Liver (tissue), 9 donors: ENCODE data around the gene SEMA5A. TPM values are rescaled to one million over a fixed set of nuclear protein-coding genes. Genes with fewer than 3 reads are reported as not detected.

ENCODE experiments used
- DNase-seq: peaks from one replicate; pipeline ENCODE4 v3.0.0-alpha.2; 2017; ENCODE audit warnings: low spot score
- H3K27ac ChIP-seq, 2 donors: one replicate each; pipeline ENCODE4 v1.7.0; 2013; ENCODE audit warnings: inconsistent platforms in 2 of 2, low read length in 2 of 2, control low read depth in 1 of 2, low read depth in 1 of 2, mild to moderate bottlenecking in 1 of 2
- H3K27me3 ChIP-seq, 4 donors: one replicate each; pipeline versions ENCODE4 v1.6.1 to v1.7.0; 2013; ENCODE audit warnings: low read length in 3 of 4, inconsistent platforms in 1 of 4, mild to moderate bottlenecking in 1 of 4, moderate library complexity in 1 of 4; ENCODE audit not compliant: control insufficient read depth in 4 of 4, insufficient read depth in 4 of 4
- H3K36me3 ChIP-seq, 4 donors: one replicate each; pipeline versions ENCODE4 v1.6.1 to v1.7.0; 2013; ENCODE audit warnings: low read length in 3 of 4, mild to moderate bottlenecking in 3 of 4, low read depth in 1 of 4, moderate library complexity in 1 of 4; ENCODE audit not compliant: control insufficient read depth in 4 of 4, insufficient read depth in 3 of 4
- H3K4me1 ChIP-seq, 4 donors: one replicate each; pipeline versions ENCODE4 v1.6.1 to v1.7.0; 2013; ENCODE audit warnings: low read length in 3 of 4, mild to moderate bottlenecking in 3 of 4, moderate library complexity in 1 of 4; ENCODE audit not compliant: control insufficient read depth in 4 of 4, insufficient read depth in 4 of 4
- H3K4me3 ChIP-seq, 3 donors: one replicate each; pipeline versions ENCODE4 v1.6.1 to v1.7.0; 2013; ENCODE audit warnings: low read length in 3 of 3, control low read depth in 1 of 3, low read depth in 1 of 3, mild to moderate bottlenecking in 1 of 3
- H3K9ac ChIP-seq, 2 donors: one replicate each; pipeline ENCODE4 v1.7.0; 2013; ENCODE audit warnings: low read length in 2 of 2, mild to moderate bottlenecking in 2 of 2, moderate library complexity in 2 of 2, control low read depth in 1 of 2, low read depth in 1 of 2
- H3K9me3 ChIP-seq, 4 donors: one replicate each; pipeline versions ENCODE4 v1.6.1 to v1.7.0; 2013; ENCODE audit warnings: low read length in 3 of 4; ENCODE audit not compliant: control insufficient read depth in 4 of 4
- CTCF ChIP-seq: fragments of 150-350 bp; IDR thresholded peaks from 2 replicates; pipeline ENCODE4 v1.5.1; 2017; ENCODE audit warnings: improper control_type of control experiment, low read depth, low read length; ENCODE audit not compliant: missing input control
- EGR1 ChIP-seq, 2 donors: IDR thresholded peaks; 2 replicates each; pipeline ENCODE4 v1.6.1; 2016 to 2018; ENCODE audit warnings: antibody characterized with exemption in 2 of 2, low read depth in 2 of 2
- FOXA1 ChIP-seq: IDR thresholded peaks from 2 replicates; pipeline ENCODE4 v1.6.1; 2016; ENCODE audit warnings: antibody characterized with exemption
- FOXA2 ChIP-seq: IDR thresholded peaks from 2 replicates; pipeline ENCODE4 v1.6.1; 2016; ENCODE audit warnings: antibody characterized with exemption
- GABPA ChIP-seq, 2 donors: IDR thresholded peaks in 1 of 2; conservative IDR thresholded peaks in 1 of 2; 2 replicates each; pipeline ENCODE4 v1.6.1; 2016; ENCODE audit warnings: antibody characterized with exemption in 2 of 2, mild to moderate bottlenecking in 1 of 2, moderate library complexity in 1 of 2
- HNF4A ChIP-seq, 2 donors: conservative IDR thresholded peaks; 2 replicates each; pipeline ENCODE4 v1.6.1; 2016; ENCODE audit warnings: antibody characterized with exemption in 2 of 2, mild to moderate bottlenecking in 2 of 2
- HNF4G ChIP-seq: IDR thresholded peaks from 2 replicates; pipeline ENCODE4 v1.6.1; 2016; ENCODE audit warnings: antibody characterized with exemption
- JUND ChIP-seq, 2 donors: IDR thresholded peaks; 2 replicates each; pipeline ENCODE4 v1.6.1; 2016; ENCODE audit warnings: antibody characterized with exemption in 2 of 2
- RAD21 ChIP-seq, 2 donors: IDR thresholded peaks; 2 replicates each; pipeline ENCODE4 v1.6.1; 2016; ENCODE audit warnings: antibody characterized with exemption in 2 of 2, mild to moderate bottlenecking in 2 of 2
- REST ChIP-seq: IDR thresholded peaks from 2 replicates; pipeline ENCODE4 v1.6.1; 2016; ENCODE audit warnings: antibody characterized with exemption, mild to moderate bottlenecking
- RXRA ChIP-seq, 2 donors: IDR thresholded peaks; 2 replicates each; pipeline ENCODE4 v1.6.1; 2017 to 2018; ENCODE audit warnings: antibody characterized with exemption in 2 of 2, mild to moderate bottlenecking in 1 of 2
- SP1 ChIP-seq: IDR thresholded peaks from 2 replicates; pipeline ENCODE4 v1.6.1; 2018; ENCODE audit warnings: antibody characterized with exemption, mild to moderate bottlenecking
- TAF1 ChIP-seq: conservative IDR thresholded peaks from 2 replicates; pipeline ENCODE4 v1.6.1; 2016; ENCODE audit warnings: antibody characterized with exemption, mild to moderate bottlenecking
- YY1 ChIP-seq: IDR thresholded peaks from 2 replicates; pipeline ENCODE4 v1.6.1; 2016; ENCODE audit warnings: antibody characterized with exemption, mild to moderate bottlenecking
- WGBS: extraction: QIAGEN DNeasy Blood & Tissue Kit; methylation state at CpG from one replicate; pipeline ENCODE4 v1.1.7; 2013; 5-methylcytosine and 5-hydroxymethylcytosine counted together
- polyA plus RNA-seq, 2 donors: library from polyadenylated mRNA; stranded (reverse) in 1 of 2; unstranded in 1 of 2; fragments of 200-250 nt in 1 of 2; fragments of >200 nt in 1 of 2; fragmentation: Nextera tagmentation in 1 of 2; extraction: Ambion mirVana in 1 of 2; gene quantifications; one replicate each; pipeline versions ENCODE4 v1.2.1 to v1.2.3, GENCODE V29; 2013 to 2015
- total RNA-seq, 2 donors: library from RNA; depleted of rRNA; stranded (reverse); fragments of >200 nt; gene quantifications; one replicate each; pipeline ENCODE4 v1.2.3, GENCODE V29; 2014
- TF ChIP-seq, protein P1 (sequence below): IDR thresholded peaks from 2 replicates; pipeline ENCODE4 v1.6.1; 2016; ENCODE audit warnings: antibody characterized with exemption
- TF ChIP-seq, protein P2 (sequence below): IDR thresholded peaks from 2 replicates; pipeline ENCODE4 v1.6.1; 2016; ENCODE audit warnings: antibody characterized with exemption
- donor health status: healthy.
- donor health status: healthy.
- donor health status: healthy.
- donor health status: healthy.
- donor health status: healthy.

The SEMA5A gene
- total and polyA plus RNA-seq, 4 donors, result 1.1 to 5.8 (median 3.2) TPM

GRCh38 chr5:9514968-9515367 is 30.9 kb downstream of the SEMA5A start:
- H3K9ac ChIP-seq, result no peak overlapping the region
- H3K4me1 ChIP-seq, result no peaks in the 10 kb centered on the region
- peaks cover 0 to 4% (median 0%) of the 10 kb centered on the region in 4 donors for H3K27me3 ChIP-seq
- no peaks in the 10 kb centered on the region for H3K9me3 ChIP-seq
- H3K27ac ChIP-seq, result no peak overlapping the region
- TF ChIP-seq JUND (IDR thresholded peaks at IDR 0.05) (no peak), HNF4A (conservative IDR thresholded peaks at IDR 0.05) (no peak), FOXA2 (no peak), RXRA (IDR thresholded peaks at IDR 0.05) (no peak), TAF1 (no peak), REST (no peak), YY1 (no peak), GABPA (IDR thresholded peaks at IDR 0.05 in 1 of 2, conservative IDR thresholded peaks at IDR 0.05 in 1 of 2) (no peak), HNF4G (no peak)
- H3K36me3 ChIP-seq, result no peaks in the 10 kb centered on the region
- 80% methylated on average over 2 of the region's 2 CpGs for WGBS
- no peak for DNase-seq
- H3K4me3 ChIP-seq, result no peak overlapping the region

GRCh38 chr5:9513827-9514226 is 32.0 kb downstream of the SEMA5A start:
- Histone ChIP-seq H3K27ac (no peak overlapping the region), H3K36me3 (no peaks in the 10 kb centered on the region), H3K9ac (no peak overlapping the region), H3K4me1 (no peaks in the 10 kb centered on the region), H3K9me3 (no peaks in the 10 kb centered on the region), H3K27me3 (peaks cover 0 to 4% (median 0%) of the 10 kb centered on the region in 4 donors), H3K4me3 (no peak overlapping the region)
- TF ChIP-seq RAD21 (IDR thresholded peaks at IDR 0.05) (peak in 1 of 2 donors; percentile 55), RXRA (IDR thresholded peaks at IDR 0.05) (no peak), TAF1 (no peak), YY1 (no peak), FOXA2 (no peak), EGR1 (IDR thresholded peaks at IDR 0.05; ENCODE audit: low read depth in 2 of 2) (no peak), SP1 (no peak), GABPA (IDR thresholded peaks at IDR 0.05 in 1 of 2, conservative IDR thresholded peaks at IDR 0.05 in 1 of 2) (no peak), REST (no peak), FOXA1 (no peak), CTCF (peak; percentile 8)
- TF ChIP-seq, protein P1, sequence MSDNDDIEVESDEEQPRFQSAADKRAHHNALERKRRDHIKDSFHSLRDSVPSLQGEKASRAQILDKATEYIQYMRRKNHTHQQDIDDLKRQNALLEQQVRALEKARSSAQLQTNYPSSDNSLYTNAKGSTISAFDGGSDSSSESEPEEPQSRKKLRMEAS, result no peak
- TF ChIP-seq, protein P2, sequence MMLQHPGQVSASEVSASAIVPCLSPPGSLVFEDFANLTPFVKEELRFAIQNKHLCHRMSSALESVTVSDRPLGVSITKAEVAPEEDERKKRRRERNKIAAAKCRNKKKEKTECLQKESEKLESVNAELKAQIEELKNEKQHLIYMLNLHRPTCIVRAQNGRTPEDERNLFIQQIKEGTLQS, result no peak
- no peak for DNase-seq
- WGBS, result 55% methylated on average over 4 of the region's 4 CpGs
